Panc1 (cell line): Measurements from ENCODE around the gene SLC6A20. TPM values are rescaled to one million over a fixed set of nuclear protein-coding genes. Genes with fewer than 3 reads are reported as not detected.

Source experiments
- ATAC-seq: fragments of 200-7000 bp; cut with Tn5 transposase; 2 replicates; pipeline ENCODE4 v1.9.1; 2020; ENCODE audit warnings: mild to moderate bottlenecking, moderate library complexity
- BruUV-seq: library from RNA; stranded (reverse); fragments of 400-500 nt; replicated peaks from 2 replicates; lab custom pipeline; 2021; lab: Mats Ljungman, UMichigan
- CTCF ChIA-PET: fragments of 300-600 bp; sonication (Branson Sonifier 250); formaldehyde crosslinking; loops from one replicate; lab custom pipeline; 2022; ENCODE audit warnings: antibody characterized with exemption; lab: Charles Lee
- POLR2A ChIA-PET: fragments of 300-600 bp; sonication (Branson Sonifier 250); formaldehyde crosslinking; loops from one replicate; lab custom pipeline; 2022; ENCODE audit warnings: antibody characterized with exemption; lab: Charles Lee
- DNase-seq: peaks from one replicate; pipeline ENCODE4 v3.0.0-alpha.2; 2010; ENCODE audit warnings: low read depth, low spot score
- H3K27ac ChIP-seq: 2 replicates; pipeline ENCODE4 v1.5.1; 2011; ENCODE audit warnings: mild to moderate bottlenecking, low read length, inconsistent platforms
- H3K27me3 ChIP-seq: fragments of 200-500 bp; sonication (Bioruptor generic); 2 replicates; pipeline ENCODE4 v1.6.0; 2014; ENCODE audit warnings: low read length, inconsistent platforms; ENCODE audit not compliant: control insufficient read depth, insufficient read depth
- H3K36me3 ChIP-seq: fragments of 200-500 bp; sonication (Bioruptor generic); 2 replicates; pipeline ENCODE4 v1.5.1; 2014; ENCODE audit warnings: inconsistent platforms, mild to moderate bottlenecking, low read length, moderate library complexity; ENCODE audit not compliant: control insufficient read depth, insufficient read depth
- H3K4me1 ChIP-seq: 2 replicates; pipeline ENCODE4 v1.5.1; 2011; ENCODE audit warnings: inconsistent platforms, mild to moderate bottlenecking, low read length, moderate library complexity; ENCODE audit not compliant: control insufficient read depth, insufficient read depth
- H3K4me3 ChIP-seq, 2 experiments: 2 replicates each; pipeline ENCODE4 v1.5.1; 2011 to 2012; ENCODE audit warnings: low read depth in 2 of 2, low read length in 2 of 2, mild to moderate bottlenecking in 2 of 2, inconsistent platforms in 1 of 2, moderate library complexity in 1 of 2
- H3K9me3 ChIP-seq: fragments of 200-500 bp; sonication (Bioruptor generic); 2 replicates; pipeline ENCODE4 v1.5.1; 2014; ENCODE audit warnings: low read depth, mild to moderate bottlenecking, inconsistent platforms, low read length, moderate library complexity; ENCODE audit not compliant: control insufficient read depth, insufficient read depth
- CTCF ChIP-seq: fragments of 450-650 bp; IDR thresholded peaks from 2 replicates; pipeline ENCODE4 v1.5.1; 2017; ENCODE audit warnings: mild to moderate bottlenecking
- POLR2AphosphoS5 ChIP-seq: IDR thresholded peaks from 2 replicates; pipeline ENCODE4 v1.6.1; 2012; ENCODE audit warnings: mild to moderate bottlenecking, low read depth, low read length, moderate library complexity
- REST ChIP-seq, 2 experiments: IDR thresholded peaks; 2 replicates each; pipeline ENCODE4 v1.6.1; 2011 to 2012; ENCODE audit warnings: low read depth in 2 of 2, control low read depth in 1 of 2, low read length in 1 of 2, mild to moderate bottlenecking in 1 of 2, moderate library complexity in 1 of 2; ENCODE audit not compliant: insufficient read depth in 1 of 2
- SIN3A ChIP-seq: IDR thresholded peaks from 2 replicates; pipeline ENCODE4 v1.6.1; 2012; ENCODE audit warnings: low read depth, mild to moderate bottlenecking, low read length, moderate library complexity, borderline replicate concordance; ENCODE audit not compliant: insufficient read depth
- TCF7L2 ChIP-seq: IDR thresholded peaks from 2 replicates; pipeline ENCODE4 v1.6.1; 2011; ENCODE audit warnings: mild to moderate bottlenecking, low read depth, low read length, inconsistent platforms
- in situ Hi-C: cut with HindIII; loops from 2 replicates; pipeline ENCODE4 v1.10.0; 2016; ENCODE audit warnings: low sequenced_read_pairs, low pct_unique_long_range_greater_than_20kb
- intact Hi-C: fragments of 100-400 bp; cut with micrococcal nuclease; formaldehyde crosslinking; loops from one replicate; pipeline ENCODE4 v1.10.0; 2022; ENCODE audit not compliant: unreplicated experiment
- total RNA-seq: library from RNA; stranded (reverse); gene quantifications from one replicate; pipeline ENCODE4 v1.2.1, GENCODE V29; 2021; ENCODE audit not compliant: unreplicated experiment

The SLC6A20 gene
- total RNA-seq, 1 experiment from 2014 or later: 0.28 TPM

GRCh38 chr3:45792036-45792435 lies 4.3 kb downstream of the SLC6A20 start:
- TF ChIP-seq SIN3A (no peak), TCF7L2 (no peak), POLR2AphosphoS5 (no peak), CTCF (no peak), REST (IDR thresholded peaks at IDR 0.05; ENCODE audit: insufficient read depth in 1 of 2, low read depth in 2 of 2, low read length in 1 of 2) (no peak)
- H3K36me3 ChIP-seq: no peaks in the 10 kb centered on the region
- in situ Hi-C loops: no loop called here
- H3K27me3 ChIP-seq: peaks cover 17% of the 10 kb centered on the region
- CTCF ChIA-PET: no interaction called here
- H3K27ac ChIP-seq: no peak overlapping the region
- POLR2A ChIA-PET: no interaction called here
- H3K4me3 ChIP-seq: no peak overlapping the region
- ATAC-seq: no peak
- DNase-seq: no peak
- no TSS peak for BruUV-seq
- H3K9me3 ChIP-seq: no peaks in the 10 kb centered on the region
- intact Hi-C loops: no loop called here
- H3K4me1 ChIP-seq: peaks cover 7% of the 10 kb centered on the region; the same call in 1 of the 2 replicates

GRCh38 chr3:45790596-45790995 lies 5.7 kb downstream of the SLC6A20 start:
- intact Hi-C loops: no loop called here
- no peak for ATAC-seq
- no peaks in the 10 kb centered on the region for H3K9me3 ChIP-seq
- H3K4me3 ChIP-seq: no peak overlapping the region
- no peak for DNase-seq
- no peak overlapping the region for H3K27ac ChIP-seq
- peaks cover 12% of the 10 kb centered on the region for H3K27me3 ChIP-seq
- no peaks in the 10 kb centered on the region for H3K36me3 ChIP-seq
- POLR2A ChIA-PET: no interaction called here
- CTCF ChIA-PET: no interaction called here
- no TSS peak for BruUV-seq
- no peak for TF ChIP-seq TCF7L2
- TF ChIP-seq CTCF: no peak
- TF ChIP-seq POLR2AphosphoS5: no peak
- TF ChIP-seq REST (IDR thresholded peaks at IDR 0.05; ENCODE audit: insufficient read depth in 1 of 2, low read depth in 2 of 2, low read length in 1 of 2): no peak
- peaks cover 2% of the 10 kb centered on the region; the same call in 1 of the 2 replicates for H3K4me1 ChIP-seq
- in situ Hi-C loops: no loop called here
